Mesendoderm (in vitro differentiated cells): ENCODE measurements around the gene YJEFN3.

Experiments
- DNase-seq: peaks from one replicate; pipeline ENCODE4 v3.0.0; 2013
- H2AK5ac ChIP-seq: 2 replicates; pipeline ENCODE4 v1.6.1; 2013; ENCODE audit warnings: low read length, inconsistent platforms
- H2BK120ac ChIP-seq: 2 replicates; pipeline ENCODE4 v1.6.1; 2013; ENCODE audit warnings: low read depth, mild to moderate bottlenecking, low read length, moderate library complexity, mixed read lengths
- H2BK15ac ChIP-seq: replicated peaks from 2 replicates; pipeline ENCODE4 v1.6.1; 2013; ENCODE audit warnings: low read depth, mild to moderate bottlenecking, moderate library complexity
- H2BK5ac ChIP-seq: 2 replicates; pipeline ENCODE4 v1.6.1; 2013; ENCODE audit warnings: low read length, inconsistent platforms
- H3K18ac ChIP-seq: 2 replicates; pipeline ENCODE4 v1.6.1; 2013; ENCODE audit warnings: mild to moderate bottlenecking, low read length, mixed read lengths
- H3K23ac ChIP-seq: one replicate; pipeline ENCODE4 v1.6.1; 2013; ENCODE audit warnings: low read length
- H3K27ac ChIP-seq: 2 replicates; pipeline ENCODE4 v1.5.1; 2013; ENCODE audit warnings: low read depth, mild to moderate bottlenecking, inconsistent platforms, low read length, moderate library complexity
- H3K27me3 ChIP-seq: 2 replicates; pipeline ENCODE4 v1.6.1; 2013; ENCODE audit warnings: low read length, control low read depth, mild to moderate bottlenecking, inconsistent platforms; ENCODE audit not compliant: insufficient read depth, poor library complexity
- H3K36me3 ChIP-seq: 2 replicates; pipeline ENCODE4 v1.6.1; 2013; ENCODE audit warnings: low read length, inconsistent platforms; ENCODE audit not compliant: control insufficient read depth, insufficient read depth
- H3K4ac ChIP-seq: one replicate; pipeline ENCODE4 v1.6.1; 2013; ENCODE audit warnings: low read depth, mild to moderate bottlenecking, low read length, moderate library complexity
- H3K4me1 ChIP-seq: 2 replicates; pipeline ENCODE4 v1.6.1; 2013; ENCODE audit warnings: low read depth, low read length, inconsistent platforms; ENCODE audit not compliant: control insufficient read depth
- H3K4me2 ChIP-seq: 2 replicates; pipeline ENCODE4 v1.6.1; 2013; ENCODE audit warnings: low read length
- H3K4me3 ChIP-seq: 2 replicates; pipeline ENCODE4 v1.5.1; 2013; ENCODE audit warnings: mild to moderate bottlenecking, low read length
- H3K56ac ChIP-seq: one replicate; pipeline ENCODE4 v1.6.1; 2013; ENCODE audit warnings: low read length
- H3K79me1 ChIP-seq: 2 replicates; pipeline ENCODE4 v1.6.1; 2013; ENCODE audit warnings: low read length, inconsistent platforms
- H3K79me2 ChIP-seq: 2 replicates; pipeline ENCODE4 v1.6.1; 2013; ENCODE audit warnings: mild to moderate bottlenecking, low read length; ENCODE audit not compliant: control insufficient read depth, insufficient read depth
- H3K9ac ChIP-seq: 2 replicates; pipeline ENCODE4 v1.6.1; 2013; ENCODE audit warnings: low read length, inconsistent platforms
- H4K5ac ChIP-seq: one replicate; pipeline ENCODE4 v1.6.1; 2013; ENCODE audit warnings: low read length
- H4K8ac ChIP-seq: one replicate; pipeline ENCODE4 v1.6.1; 2013; ENCODE audit warnings: low read depth, mild to moderate bottlenecking, control low read depth, low read length, moderate library complexity
- WGBS: extraction: QIAGEN DNeasy Blood & Tissue Kit; methylation state at CpG from one replicate; pipeline ENCODE4 v1.1.7; 2013; ENCODE audit warnings: low lambda C conversion rate, missing lambda C conversion rate; ENCODE audit not compliant: insufficient coverage; ENCODE audit errors: extremely low coverage; 5-methylcytosine and 5-hydroxymethylcytosine counted together

The YJEFN3 gene

DNA sequence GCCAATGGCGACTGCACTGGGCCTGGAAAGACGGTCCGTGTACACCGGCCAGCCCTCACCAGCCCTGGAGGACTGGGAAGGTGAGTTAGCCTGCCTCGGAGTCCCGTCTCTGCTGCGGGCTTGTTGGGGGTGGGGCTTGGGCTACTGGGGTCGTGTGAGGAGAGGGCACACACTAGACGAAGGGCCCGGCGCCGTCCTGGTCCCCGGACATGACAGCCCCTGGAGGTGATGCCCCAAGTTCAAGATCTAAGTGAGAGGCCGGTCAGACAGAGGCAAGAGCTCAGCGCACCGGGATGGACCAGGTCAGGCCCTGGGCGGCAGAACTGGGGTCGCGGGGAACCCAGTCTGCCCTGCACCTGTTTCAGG, 11.0 kb downstream of the YJEFN3 start:
- H2BK15ac ChIP-seq: no peak overlapping the region
- H3K79me2 ChIP-seq: no peaks in the 10 kb centered on the region
- H3K4me2 ChIP-seq: no peak overlapping the region
- H4K5ac ChIP-seq: no peak overlapping the region
- H3K56ac ChIP-seq: no peak overlapping the region
- no peak overlapping the region for H3K27ac ChIP-seq
- no peak overlapping the region for H3K4me3 ChIP-seq
- H2AK5ac ChIP-seq: no peak overlapping the region
- no peak overlapping the region for H3K18ac ChIP-seq
- H3K36me3 ChIP-seq: no peaks in the 10 kb centered on the region
- peaks cover 2% of the 10 kb centered on the region for H3K27me3 ChIP-seq
- H3K4ac ChIP-seq: no peak overlapping the region
- H4K8ac ChIP-seq: no peak overlapping the region
- peaks cover 2% of the 10 kb centered on the region for H3K4me1 ChIP-seq
- H3K79me1 ChIP-seq: no peaks in the 10 kb centered on the region
- no peak overlapping the region for H3K23ac ChIP-seq
- no peak overlapping the region for H3K9ac ChIP-seq
- WGBS: no CpG with 5 or more reads among the region's 19 CpGs
- no peak overlapping the region for H2BK5ac ChIP-seq
- no peak overlapping the region for H2BK120ac ChIP-seq
- DNase-seq: no peak

GRCh38 chr19:19540064-19540714, 11.5 kb downstream of the YJEFN3 start:
- Histone ChIP-seq H3K36me3 (no peaks in the 10 kb centered on the region), H3K23ac (no peak overlapping the region), H3K27me3 (peaks cover 2% of the 10 kb centered on the region), H2BK120ac (no peak overlapping the region), H3K18ac (no peak overlapping the region), H3K4me1 (peaks cover 2% of the 10 kb centered on the region), H3K79me1 (no peaks in the 10 kb centered on the region), H3K4me3 (no peak overlapping the region), H3K27ac (no peak overlapping the region), H3K9ac (no peak overlapping the region), H3K4ac (no peak overlapping the region), H3K4me2 (no peak overlapping the region), H2BK15ac (no peak overlapping the region), H4K5ac (no peak overlapping the region), H2BK5ac (no peak overlapping the region), H3K56ac (no peak overlapping the region), H3K79me2 (no peaks in the 10 kb centered on the region), H2AK5ac (no peak overlapping the region), H4K8ac (no peak overlapping the region)
- no CpG with 5 or more reads among the region's 74 CpGs for WGBS
- peak; percentile 83 for DNase-seq

GRCh38 chr19:19540715-19541515, 12.2 kb downstream of the YJEFN3 start:
- H3K9ac ChIP-seq: peak overlapping the region; percentile 20
- no peak overlapping the region for H2AK5ac ChIP-seq
- no peaks in the 10 kb centered on the region for H3K36me3 ChIP-seq
- H2BK5ac ChIP-seq: no peak overlapping the region
- H3K23ac ChIP-seq: no peak overlapping the region
- H3K18ac ChIP-seq: no peak overlapping the region
- H3K79me2 ChIP-seq: no peaks in the 10 kb centered on the region
- no peak overlapping the region for H3K4me3 ChIP-seq
- H2BK15ac ChIP-seq: no peak overlapping the region
- H3K56ac ChIP-seq: no peak overlapping the region
- peaks cover 2% of the 10 kb centered on the region for H3K4me1 ChIP-seq
- no peak overlapping the region for H3K27ac ChIP-seq
- peak overlapping the region; percentile 8 for H3K4me2 ChIP-seq
- no peak overlapping the region for H3K4ac ChIP-seq
- H3K27me3 ChIP-seq: peaks cover 2% of the 10 kb centered on the region
- no CpG with 5 or more reads among the region's 45 CpGs for WGBS
- DNase-seq: peak; percentile 93
- no peak overlapping the region for H4K5ac ChIP-seq
- no peak overlapping the region for H2BK120ac ChIP-seq
- H4K8ac ChIP-seq: no peak overlapping the region
- no peaks in the 10 kb centered on the region for H3K79me1 ChIP-seq

DNA sequence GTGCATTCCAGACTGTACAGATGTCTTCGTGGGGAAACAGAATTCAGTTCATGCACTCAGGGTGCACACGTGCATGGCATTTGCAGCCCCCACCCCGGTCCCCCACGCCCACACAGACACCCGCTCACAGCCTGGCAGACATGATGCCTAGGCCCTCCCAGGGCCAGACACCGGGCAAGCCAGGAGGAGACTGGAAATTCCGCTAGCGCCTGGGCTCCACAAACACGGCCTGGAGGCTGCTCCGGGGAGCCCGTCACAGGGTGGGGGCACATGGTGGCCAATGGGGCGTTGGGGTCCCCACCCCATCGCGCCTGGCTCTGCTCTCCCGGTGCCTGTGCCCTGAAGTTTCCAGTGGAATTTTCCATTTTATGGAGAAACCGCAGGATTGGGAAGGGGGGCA, 12.9 kb downstream of the YJEFN3 start:
- Histone ChIP-seq H2BK15ac (no peak overlapping the region), H2BK120ac (no peak overlapping the region), H3K4ac (no peak overlapping the region), H4K8ac (no peak overlapping the region), H3K27me3 (peaks cover 2% of the 10 kb centered on the region), H3K36me3 (no peaks in the 10 kb centered on the region), H3K79me1 (no peaks in the 10 kb centered on the region), H3K18ac (no peak overlapping the region), H3K9ac (no peak overlapping the region), H3K56ac (no peak overlapping the region), H3K27ac (no peak overlapping the region), H2AK5ac (no peak overlapping the region), H3K4me1 (peaks cover 2% of the 10 kb centered on the region), H2BK5ac (no peak overlapping the region), H4K5ac (no peak overlapping the region), H3K23ac (no peak overlapping the region), H3K4me3 (no peak overlapping the region), H3K79me2 (no peaks in the 10 kb centered on the region), H3K4me2 (no peak overlapping the region)
- DNase-seq: no peak
- WGBS: no CpG with 5 or more reads among the region's 16 CpGs

- H2BK15ac ChIP-seq: no peak overlapping the region
- no CpG with 5 or more reads among the region's 12 CpGs for WGBS
- no peak overlapping the region for H3K9ac ChIP-seq
- no peak overlapping the region for H4K8ac ChIP-seq
- H2BK120ac ChIP-seq: no peak overlapping the region
- no peak for DNase-seq
- no peak overlapping the region for H3K4me2 ChIP-seq
- no peak overlapping the region for H3K4me3 ChIP-seq
- H4K5ac ChIP-seq: no peak overlapping the region
- H3K56ac ChIP-seq: no peak overlapping the region
- no peak overlapping the region for H3K18ac ChIP-seq
- H3K79me1 ChIP-seq: no peaks in the 10 kb centered on the region
- H3K27me3 ChIP-seq: peaks cover 2% of the 10 kb centered on the region
- H3K36me3 ChIP-seq: no peaks in the 10 kb centered on the region
- no peak overlapping the region for H3K23ac ChIP-seq
- no peak overlapping the region for H3K4ac ChIP-seq
- peaks cover 2% of the 10 kb centered on the region for H3K4me1 ChIP-seq
- H3K27ac ChIP-seq: no peak overlapping the region
- no peaks in the 10 kb centered on the region for H3K79me2 ChIP-seq
- H2AK5ac ChIP-seq: no peak overlapping the region
- no peak overlapping the region for H2BK5ac ChIP-seq
Observed at GRCh38 chr19:19542507-19542906, 13.8 kb downstream of the YJEFN3 start.
